Prostate gland (tissue), 2 donors: ENCODE measurements around the gene BATF3. TPM values are rescaled to one million over a fixed set of nuclear protein-coding genes. Genes with fewer than 3 reads are reported as not detected.
"Not testable (repeated sequence)": the region's sequence is repeated elsewhere in the genome, so short reads cannot be mapped to it uniquely, and the experiment has no call there.

Experiments used
- DNase-seq: peaks from one replicate; pipeline ENCODE4 v3.0.0-alpha.2; 2019; ENCODE audit warnings: low spot score
- H3K27ac ChIP-seq, 2 donors: fragments of 200-600 bp; sonication (generic); 2 replicates each; pipeline ENCODE4 v1.5.1; 2017 to 2019
- H3K27me3 ChIP-seq: fragments of 200-600 bp; sonication (generic); replicated peaks from 2 replicates; pipeline ENCODE4 v1.5.1; 2019; ENCODE audit not compliant: insufficient read depth
- H3K36me3 ChIP-seq, 2 donors: fragments of 200-600 bp; sonication (generic); 1 replicate in 1 of 2; 2 replicates in 1 of 2; pipeline versions ENCODE4 v1.5.1 to v1.8.1; 2017 to 2019
- H3K4me1 ChIP-seq: fragments of 200-600 bp; sonication (generic); replicated peaks from 2 replicates; pipeline ENCODE4 v1.5.1; 2019
- H3K4me3 ChIP-seq, 2 donors: fragments of 200-600 bp; sonication (generic); 2 replicates each; pipeline ENCODE4 v1.5.1; 2017 to 2019
- H3K9me3 ChIP-seq: fragments of 200-600 bp; sonication (generic); 2 replicates; pipeline ENCODE4 v1.5.1; 2017
- POLR2A ChIP-seq: fragments of 450-650 bp; IDR thresholded peaks from one replicate; pipeline ENCODE4 v1.6.1; 2016; ENCODE audit warnings: antibody characterized with exemption, mild to moderate bottlenecking
- POLR2AphosphoS5 ChIP-seq: sonication (generic); formaldehyde crosslinking; IDR thresholded peaks from one replicate; pipeline ENCODE4 v1.6.1; 2017; ENCODE audit warnings: antibody characterized with exemption
- WGBS: methylation state at CpG from one replicate; pipeline ENCODE4 v1.1.5; 2018; 5-methylcytosine and 5-hydroxymethylcytosine counted together
- intact Hi-C: fragments of 100-400 bp; cut with DNase I; formaldehyde crosslinking; loops from one replicate; pipeline ENCODE4 v1.14.2; 2022
- total RNA-seq, 2 donors: library from RNA; depleted of rRNA; stranded (reverse); fragments of >200 nt; gene quantifications; one replicate each; pipeline ENCODE4 v1.1.0, GENCODE V29; 2016
- TF ChIP-seq, protein P1 (sequence below), 4 experiments: fragments of 200-600 bp in 2 of 4; fragments of 450-650 bp in 2 of 4; sonication (generic) in 2 of 4; IDR thresholded peaks; 1 replicate in 3 of 4; 2 replicates in 1 of 4; pipeline ENCODE4 v1.5.1; 2016 to 2019; ENCODE audit warnings: antibody characterized with exemption in 4 of 4, mild to moderate bottlenecking in 2 of 4, moderate library complexity in 2 of 4

The BATF3 gene
- total RNA-seq, 2 donors from 2014 or later: 4.0 TPM; not detected in 1

DNA sequence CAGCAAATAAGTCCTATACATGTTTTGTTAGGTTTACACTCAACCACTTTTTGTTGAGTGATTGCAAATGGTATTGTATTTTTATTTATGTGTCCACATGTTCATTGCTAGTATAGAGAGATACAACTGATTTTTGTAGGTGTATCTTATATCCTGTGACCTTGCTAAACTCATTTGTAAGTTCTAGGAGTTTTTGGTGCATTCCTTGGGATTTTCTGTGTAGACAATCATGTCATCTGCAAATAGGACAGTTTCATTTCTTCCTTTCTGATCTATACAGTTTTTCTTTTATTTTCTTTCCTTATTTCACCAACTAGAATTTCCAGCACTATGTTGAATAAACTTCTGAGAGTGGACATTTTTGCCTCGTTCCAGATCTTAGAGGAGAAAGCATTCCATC lies 16.5 kb upstream of the BATF3 start:
- Histone ChIP-seq H3K4me1 (no peaks in the 10 kb centered on the region), H3K27me3 (no peaks in the 10 kb centered on the region), H3K9me3 (no peaks in the 10 kb centered on the region), H3K4me3 (no peak overlapping the region), H3K27ac (no peak overlapping the region), H3K36me3 (no peaks in the 10 kb centered on the region)
- no peak for TF ChIP-seq POLR2AphosphoS5
- 59% methylated on average over 1 of the region's 1 CpG for WGBS
- intact Hi-C loops: no loop called here
- no peak for DNase-seq

DNA sequence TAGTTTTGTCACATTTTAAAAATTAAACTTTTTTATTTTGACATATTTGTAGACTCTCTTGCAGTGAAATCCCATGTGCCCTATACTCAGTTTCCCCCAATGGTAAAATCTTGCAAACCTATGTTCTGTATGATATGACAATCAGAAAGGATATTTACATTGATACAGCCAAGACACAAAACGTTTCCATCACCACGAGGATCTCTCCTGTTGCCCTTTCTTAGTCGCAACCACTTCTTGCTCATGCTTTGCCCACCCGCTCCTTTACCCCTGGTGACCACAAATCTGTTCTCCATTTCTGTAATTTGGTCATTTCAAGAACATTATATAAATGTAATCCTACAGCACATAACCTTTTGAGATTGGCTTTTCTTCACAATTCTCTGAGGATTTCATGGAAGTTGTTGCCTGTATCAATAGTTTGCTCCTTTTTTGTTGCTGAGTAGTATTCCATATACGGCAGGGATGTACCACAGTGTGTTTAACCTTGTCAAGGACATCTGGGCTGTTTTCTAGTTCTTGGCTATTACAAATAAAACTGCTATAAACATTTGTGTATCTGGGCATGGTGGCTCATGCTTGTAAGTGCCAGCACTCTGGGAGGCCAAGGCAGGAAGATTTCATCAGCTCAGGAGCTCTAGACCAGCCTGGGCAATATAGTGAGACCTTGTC lies 14.0 kb upstream of the BATF3 start:
- TF ChIP-seq POLR2AphosphoS5 (no peak), POLR2A (no peak)
- TF ChIP-seq, protein P1, sequence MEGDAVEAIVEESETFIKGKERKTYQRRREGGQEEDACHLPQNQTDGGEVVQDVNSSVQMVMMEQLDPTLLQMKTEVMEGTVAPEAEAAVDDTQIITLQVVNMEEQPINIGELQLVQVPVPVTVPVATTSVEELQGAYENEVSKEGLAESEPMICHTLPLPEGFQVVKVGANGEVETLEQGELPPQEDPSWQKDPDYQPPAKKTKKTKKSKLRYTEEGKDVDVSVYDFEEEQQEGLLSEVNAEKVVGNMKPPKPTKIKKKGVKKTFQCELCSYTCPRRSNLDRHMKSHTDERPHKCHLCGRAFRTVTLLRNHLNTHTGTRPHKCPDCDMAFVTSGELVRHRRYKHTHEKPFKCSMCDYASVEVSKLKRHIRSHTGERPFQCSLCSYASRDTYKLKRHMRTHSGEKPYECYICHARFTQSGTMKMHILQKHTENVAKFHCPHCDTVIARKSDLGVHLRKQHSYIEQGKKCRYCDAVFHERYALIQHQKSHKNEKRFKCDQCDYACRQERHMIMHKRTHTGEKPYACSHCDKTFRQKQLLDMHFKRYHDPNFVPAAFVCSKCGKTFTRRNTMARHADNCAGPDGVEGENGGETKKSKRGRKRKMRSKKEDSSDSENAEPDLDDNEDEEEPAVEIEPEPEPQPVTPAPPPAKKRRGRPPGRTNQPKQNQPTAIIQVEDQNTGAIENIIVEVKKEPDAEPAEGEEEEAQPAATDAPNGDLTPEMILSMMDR (IDR thresholded peaks at IDR 0.05): no peak
- intact Hi-C loops: no loop called here
- WGBS: 82% methylated on average over 5 of the region's 5 CpGs
- Histone ChIP-seq H3K4me1 (no peaks in the 10 kb centered on the region), H3K36me3 (no peaks in the 10 kb centered on the region), H3K27ac (no peak overlapping the region), H3K9me3 (no peaks in the 10 kb centered on the region), H3K4me3 (no peak overlapping the region), H3K27me3 (no peaks in the 10 kb centered on the region)
- DNase-seq: no peak

DNA sequence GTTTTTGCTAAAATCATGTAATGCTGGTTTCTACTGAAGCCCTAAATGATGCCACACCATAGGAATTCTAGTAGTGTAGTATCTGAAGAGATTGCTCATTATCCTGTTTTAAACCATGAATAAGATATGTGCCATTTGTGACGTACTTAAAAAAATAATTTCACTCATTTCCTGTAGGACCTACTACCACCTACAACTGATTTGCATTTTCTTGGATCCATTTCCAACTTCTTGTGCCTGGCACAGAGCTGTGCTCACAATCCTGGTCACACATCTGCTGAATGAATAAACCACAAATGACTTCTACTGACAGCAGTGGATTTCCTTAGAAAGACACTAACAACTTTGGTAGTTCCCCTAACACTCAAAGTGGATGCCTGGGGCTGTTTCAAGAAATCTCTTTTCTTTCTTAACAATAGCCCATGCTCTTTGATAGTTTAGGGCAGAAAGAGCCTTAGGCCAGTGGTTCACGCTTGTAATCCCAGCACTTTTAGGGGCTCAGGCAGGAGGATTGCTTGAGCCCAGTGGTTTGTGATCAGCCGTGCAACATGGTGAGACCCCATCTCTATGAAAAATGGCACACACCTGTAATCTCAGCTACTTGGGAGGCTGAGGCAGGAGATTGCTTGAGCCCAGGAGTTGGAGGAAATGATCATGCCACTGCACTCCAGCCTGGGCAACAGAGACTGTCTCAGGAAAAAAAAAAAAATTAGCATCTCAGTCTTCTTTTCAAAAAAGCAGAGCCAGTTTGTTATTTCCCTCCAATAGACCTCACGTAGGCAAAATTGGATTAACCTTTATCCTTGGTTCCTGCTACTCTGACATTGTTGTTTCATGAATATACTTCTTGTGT lies 13.0 kb upstream of the BATF3 start:
- no peak for DNase-seq
- 69% methylated on average over 4 of the region's 4 CpGs for WGBS
- H3K27ac ChIP-seq: no peak overlapping the region

DNA sequence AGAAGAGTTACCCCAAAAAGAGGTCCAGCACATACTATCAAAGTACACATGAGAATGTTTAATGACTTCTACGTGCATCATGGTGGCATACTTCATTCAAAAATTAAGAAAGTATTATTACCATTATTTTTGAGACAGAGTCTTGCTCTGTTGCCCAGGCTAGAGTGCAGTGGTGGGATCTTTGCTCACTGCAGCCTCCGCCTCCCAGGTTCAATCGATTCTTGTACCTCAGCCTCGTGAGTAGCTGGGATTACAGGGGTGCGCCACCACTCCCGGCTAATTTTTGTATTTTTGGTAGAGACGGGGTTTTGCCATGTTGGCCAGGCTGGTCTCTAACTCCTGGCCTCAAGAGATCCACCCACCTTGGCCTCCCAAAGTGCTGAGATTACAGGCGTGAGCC lies 12.3 kb upstream of the BATF3 start:
- WGBS: 98% methylated on average over 8 of the region's 8 CpGs
- intact Hi-C loops, H3K9me3 ChIP-seq: not testable (repeated sequence)

More for the DNA sequence above, 13.0 kb upstream of the BATF3 start:
- Histone ChIP-seq H3K27me3 (no peaks in the 10 kb centered on the region), H3K36me3 (no peaks in the 10 kb centered on the region), H3K4me1 (no peaks in the 10 kb centered on the region), H3K4me3 (no peak overlapping the region), H3K9me3 (no peaks in the 10 kb centered on the region)
- TF ChIP-seq POLR2AphosphoS5: no peak
- TF ChIP-seq, protein P1 (IDR thresholded peaks at IDR 0.05): no peak
- no peak for TF ChIP-seq POLR2A
- intact Hi-C loops: no loop called here

DNA sequence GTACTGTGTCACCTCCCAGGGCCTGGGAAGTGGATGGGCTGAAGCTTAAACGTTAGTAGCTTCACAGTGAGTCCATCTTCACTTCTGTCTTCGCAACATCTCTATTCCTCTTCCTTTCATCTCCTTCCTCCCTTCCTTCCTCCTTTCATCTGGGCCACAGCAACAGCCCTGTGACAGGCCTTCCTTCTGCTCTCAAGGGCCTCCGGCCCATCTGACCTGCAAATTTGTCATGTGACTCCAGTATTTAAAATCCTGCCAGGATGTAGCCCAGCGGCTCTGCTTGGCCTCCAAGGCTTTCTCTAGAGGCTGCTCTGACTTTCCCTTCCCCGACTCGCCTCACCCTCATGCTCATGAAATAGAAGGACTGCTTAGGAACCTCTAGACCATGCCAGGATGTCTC lies 10.9 kb upstream of the BATF3 start:
- DNase-seq: no peak
- Histone ChIP-seq H3K27me3 (no peaks in the 10 kb centered on the region), H3K4me3 (no peak overlapping the region), H3K27ac (no peak overlapping the region), H3K9me3 (no peaks in the 10 kb centered on the region), H3K4me1 (no peaks in the 10 kb centered on the region), H3K36me3 (no peaks in the 10 kb centered on the region)
- TF ChIP-seq, protein P1 (IDR thresholded peaks at IDR 0.05): no peak
- TF ChIP-seq POLR2A (no peak), POLR2AphosphoS5 (no peak)
- WGBS: 74% methylated on average over 6 of the region's 6 CpGs
- intact Hi-C loops: no loop called here

More for the DNA sequence above, 12.3 kb upstream of the BATF3 start:
- DNase-seq, H3K4me1 ChIP-seq, H3K27me3 ChIP-seq, H3K36me3 ChIP-seq, H3K27ac ChIP-seq, H3K4me3 ChIP-seq: not testable (repeated sequence)
